HCT116 (cell line): Measurements from ENCODE around the gene SLC43A3. TPM values are rescaled to one million over a fixed set of nuclear protein-coding genes. Genes with fewer than 3 reads are reported as not detected.

Source experiments
- ATAC-seq: fragments of 200-7000 bp; cut with Tn5 transposase; 2 replicates; pipeline ENCODE4 v1.9.1; 2020; ENCODE audit warnings: mild to moderate bottlenecking, moderate library complexity
- BruUV-seq: library from RNA; stranded (reverse); fragments of 400-500 nt; replicated peaks from 2 replicates; lab custom pipeline; 2021; lab: Mats Ljungman, UMichigan
- CTCF ChIA-PET: fragments of 300-600 bp; sonication (Branson Sonifier 250); formaldehyde crosslinking; loops from one replicate; lab custom pipeline; 2021; ENCODE audit warnings: antibody characterized with exemption; lab: Charles Lee
- POLR2A ChIA-PET: fragments of 300-600, 350-600 bp; sonication (Branson Sonifier 250); formaldehyde crosslinking; loops from one replicate; lab custom pipeline; 2021; ENCODE audit warnings: antibody characterized with exemption; lab: Charles Lee
- RAD21 ChIA-PET, 2 experiments: fragments of 300-600 bp; sonication (Branson Sonifier 250); formaldehyde crosslinking; loops; one replicate each; lab custom pipeline; 2023; ENCODE audit warnings: low total read pairs in 2 of 2; ENCODE audit not compliant: uncharacterized antibody in 2 of 2, unreplicated experiment in 2 of 2, low non-redundant PET in 1 of 2; lab: Charles Lee
- DNase-seq: peaks from one replicate; pipeline ENCODE4 v3.0.0-alpha.2; 2010; ENCODE audit warnings: low read depth, low spot score
- H2AFZ ChIP-seq: fragments of 200-600 bp; shearing (Covaris generic), sonication (generic); 2 replicates; pipeline ENCODE4 v1.6.1; 2017; ENCODE audit warnings: low read depth, mixed run types, mixed read lengths, antibody characterized with exemption, low read length; ENCODE audit not compliant: poor library complexity, severe bottlenecking
- H3K27ac ChIP-seq: 2 replicates; pipeline ENCODE4 v1.5.1; 2012; ENCODE audit warnings: low read depth, low read length
- H3K27me3 ChIP-seq: fragments of 200-600 bp; sonication (generic); 2 replicates; pipeline ENCODE4 v1.6.1; 2016; ENCODE audit warnings: mixed run types, low read length, mixed read lengths; ENCODE audit not compliant: insufficient read depth
- H3K36me3 ChIP-seq, 2 experiments: fragments of 200-500 bp in 1 of 2; fragments of 200-600 bp in 1 of 2; sonication (Bioruptor generic) in 1 of 2; sonication (generic) in 1 of 2; 2 replicates each; pipeline versions ENCODE4 v1.5.1 to v1.6.1; 2014 to 2016; ENCODE audit warnings: low read length in 2 of 2, inconsistent platforms in 1 of 2, mixed read lengths in 1 of 2, mixed run types in 1 of 2; ENCODE audit not compliant: insufficient read depth in 2 of 2, control insufficient read depth in 1 of 2
- H3K4me1 ChIP-seq, 2 experiments: fragments of 200-600 bp in 1 of 2; sonication (generic) in 1 of 2; 2 replicates each; pipeline versions ENCODE4 v1.5.1 to v1.6.1; 2012 to 2017; ENCODE audit warnings: low read length in 2 of 2, inconsistent platforms in 1 of 2, mild to moderate bottlenecking in 1 of 2, mixed read lengths in 1 of 2, mixed run types in 1 of 2, moderate library complexity in 1 of 2; ENCODE audit not compliant: insufficient read depth in 2 of 2, control insufficient read depth in 1 of 2
- H3K4me2 ChIP-seq: fragments of 200-600 bp; sonication (generic); 2 replicates; pipeline ENCODE4 v1.6.1; 2017; ENCODE audit warnings: mixed run types, low read length, mixed read lengths
- H3K4me3 ChIP-seq, 2 experiments: fragments of 200-600 bp in 1 of 2; sonication (generic) in 1 of 2; replicated peaks in 1 of 2; 2 replicates each; pipeline ENCODE4 v1.5.1; 2011 to 2016; ENCODE audit warnings: low read length in 2 of 2, control low read depth in 1 of 2, low read depth in 1 of 2, mild to moderate bottlenecking in 1 of 2, mixed read lengths in 1 of 2, mixed run types in 1 of 2
- H3K79me2 ChIP-seq: fragments of 200-600 bp; sonication (generic); 2 replicates; pipeline ENCODE4 v1.6.1; 2017; ENCODE audit warnings: mild to moderate bottlenecking, mixed run types, low read length, moderate library complexity, mixed read lengths; ENCODE audit not compliant: insufficient read depth
- H3K9ac ChIP-seq: fragments of 200-600 bp; sonication (generic); 2 replicates; pipeline ENCODE4 v1.6.1; 2016; ENCODE audit warnings: low read length, mixed read lengths
- H3K9me2 ChIP-seq: fragments of 200-600 bp; sonication (generic), shearing (Covaris generic); 2 replicates; pipeline ENCODE4 v1.6.1; 2017; ENCODE audit warnings: mixed run types, mild to moderate bottlenecking, moderate library complexity; ENCODE audit not compliant: insufficient read depth
- H3K9me3 ChIP-seq, 2 experiments: fragments of 200-500 bp in 1 of 2; fragments of 200-600 bp in 1 of 2; sonication (Bioruptor generic) in 1 of 2; sonication (generic) in 1 of 2; 2 replicates each; pipeline ENCODE4 v1.6.1; 2014 to 2017; ENCODE audit warnings: low read length in 2 of 2, mixed read lengths in 2 of 2, inconsistent platforms in 1 of 2, low read depth in 1 of 2, mild to moderate bottlenecking in 1 of 2, mixed run types in 1 of 2, moderate library complexity in 1 of 2; ENCODE audit not compliant: control insufficient read depth in 1 of 2, insufficient read depth in 1 of 2
- H4K20me1 ChIP-seq: fragments of 200-600 bp; sonication (generic), shearing (Covaris generic); 2 replicates; pipeline ENCODE4 v1.6.1; 2017; ENCODE audit warnings: mixed run types, mild to moderate bottlenecking, moderate library complexity; ENCODE audit not compliant: insufficient read depth
- ATF3 ChIP-seq: IDR thresholded peaks from 2 replicates; pipeline ENCODE4 v1.6.1; 2012
- CBX3 ChIP-seq: IDR thresholded peaks from 2 replicates; pipeline ENCODE4 v1.6.1; 2012; ENCODE audit warnings: low read depth
- CEBPB ChIP-seq: IDR thresholded peaks from 2 replicates; pipeline ENCODE4 v1.6.1; 2012; ENCODE audit warnings: low read depth
- CTCF ChIP-seq, 3 experiments: fragments of 200-600 bp in 1 of 3; sonication (generic) in 1 of 3; IDR thresholded peaks in 2 of 3; conservative IDR thresholded peaks in 1 of 3; 2 replicates each; pipeline ENCODE4 v1.5.1; 2012 to 2017; ENCODE audit warnings: low read depth in 2 of 3, low read length in 2 of 3, antibody characterized with exemption in 1 of 3, borderline replicate concordance in 1 of 3, control low read depth in 1 of 3, mild to moderate bottlenecking in 1 of 3, mixed read lengths in 1 of 3, mixed run types in 1 of 3, moderate library complexity in 1 of 3; ENCODE audit not compliant: insufficient read depth in 1 of 3
- ELF1 ChIP-seq: IDR thresholded peaks from 2 replicates; pipeline ENCODE4 v1.6.1; 2012; ENCODE audit warnings: low read depth, borderline replicate concordance
- JUND ChIP-seq: IDR thresholded peaks from 2 replicates; pipeline ENCODE4 v1.6.1; 2012
- POLR2A ChIP-seq: IDR thresholded peaks from 2 replicates; pipeline ENCODE4 v1.7.0; 2011; ENCODE audit warnings: borderline replicate concordance; ENCODE audit not compliant: insufficient read depth, insufficient read length; ENCODE audit errors: extremely low read depth
- REST ChIP-seq: IDR thresholded peaks from 2 replicates; pipeline ENCODE4 v1.6.1; 2012; ENCODE audit warnings: low read depth
- SP1 ChIP-seq: IDR thresholded peaks from 2 replicates; pipeline ENCODE4 v1.6.1; 2012; ENCODE audit warnings: low read depth
- TCF7L2 ChIP-seq: IDR thresholded peaks from 2 replicates; pipeline ENCODE4 v1.7.0; 2011; ENCODE audit warnings: borderline replicate concordance, inconsistent platforms; ENCODE audit not compliant: insufficient read depth, insufficient read length; ENCODE audit errors: extremely low read depth
- ZBTB33 ChIP-seq: IDR thresholded peaks from 2 replicates; pipeline ENCODE4 v1.6.1; 2011; ENCODE audit warnings: mild to moderate bottlenecking, low read length, moderate library complexity; ENCODE audit not compliant: insufficient replicate concordance; ENCODE audit errors: extremely low read depth
- ZFX ChIP-seq: fragments of 450-650 bp; IDR thresholded peaks from 2 replicates; pipeline ENCODE4 v1.6.1; 2017
- ZNF274 ChIP-seq: fragments of 200-500 bp; sonication (Bioruptor generic); IDR thresholded peaks from 2 replicates; pipeline ENCODE4 v1.6.1; 2014; ENCODE audit warnings: mild to moderate bottlenecking, low read depth, low read length, inconsistent platforms
- intact Hi-C: fragments of 100-400 bp; cut with micrococcal nuclease; formaldehyde crosslinking; loops from 2 replicates; pipeline ENCODE4 v1.10.0; 2022
- total RNA-seq: library from RNA; stranded (reverse); gene quantifications from one replicate; pipeline ENCODE4 v1.2.1, GENCODE V29; 2021; ENCODE audit not compliant: unreplicated experiment

Gene SLC43A3
- total RNA-seq, 1 experiment from 2014 or later, result 36.9 TPM

GRCh38 chr11:57373146-57373545 is 53.8 kb downstream of the SLC43A3 start (continued):
- no peak for TF ChIP-seq REST
- no peak for TF ChIP-seq JUND
- TF ChIP-seq ZFX, result no peak
- TF ChIP-seq, all 23 proteins: peak for 0

GRCh38 chr11:57370941-57371340 is 56.0 kb downstream of the SLC43A3 start:
- RAD21 ChIA-PET, result no interaction called here
- ATAC-seq (no peak), DNase-seq (no peak)
- CTCF ChIA-PET, result no interaction called here
- Histone ChIP-seq H3K9me3 (no peaks in the 10 kb centered on the region), H3K4me1 (no peaks in the 10 kb centered on the region), H3K4me2 (no peak overlapping the region), H3K27me3 (no peaks in the 10 kb centered on the region), H3K27ac (no peak overlapping the region), H3K9ac (no peak overlapping the region), H3K36me3 (no peaks in the 10 kb centered on the region), H3K4me3 (no peak overlapping the region), H4K20me1 (no peaks in the 10 kb centered on the region), H3K9me2 (no peaks in the 10 kb centered on the region), H3K79me2 (no peaks in the 10 kb centered on the region), H2AFZ (no peak overlapping the region)
- intact Hi-C loops, result no loop called here
- TF ChIP-seq TCF7L2 (no peak), ZFX (no peak), SP1 (no peak), CTCF (IDR thresholded peaks at IDR 0.05 in 2 of 3, conservative IDR thresholded peaks at IDR 0.05 in 1 of 3; ENCODE audit: borderline replicate concordance in 1 of 3, insufficient read depth in 1 of 3, low read depth in 2 of 3, low read length in 2 of 3) (no peak), ELF1 (no peak), CBX3 (no peak), CEBPB (no peak), ATF3 (no peak), ZBTB33 (no peak), ZNF274 (no peak), POLR2A (no peak), JUND (no peak)
- POLR2A ChIA-PET, result no interaction called here
- BruUV-seq, result no TSS peak
